Liver (tissue), 9 donors: Measurements from ENCODE around the gene SH2B3. TPM values are rescaled to one million over a fixed set of nuclear protein-coding genes. Genes with fewer than 3 reads are reported as not detected.

Experiments used
- DNase-seq: peaks from one replicate; pipeline ENCODE4 v3.0.0-alpha.2; 2017; ENCODE audit warnings: low spot score
- H3K27ac ChIP-seq, 2 donors: one replicate each; pipeline ENCODE4 v1.7.0; 2013; ENCODE audit warnings: inconsistent platforms in 2 of 2, low read length in 2 of 2, control low read depth in 1 of 2, low read depth in 1 of 2, mild to moderate bottlenecking in 1 of 2
- H3K27me3 ChIP-seq, 4 donors: one replicate each; pipeline versions ENCODE4 v1.6.1 to v1.7.0; 2013; ENCODE audit warnings: low read length in 3 of 4, inconsistent platforms in 1 of 4, mild to moderate bottlenecking in 1 of 4, moderate library complexity in 1 of 4; ENCODE audit not compliant: control insufficient read depth in 4 of 4, insufficient read depth in 4 of 4
- H3K36me3 ChIP-seq, 4 donors: one replicate each; pipeline versions ENCODE4 v1.6.1 to v1.7.0; 2013; ENCODE audit warnings: low read length in 3 of 4, mild to moderate bottlenecking in 3 of 4, low read depth in 1 of 4, moderate library complexity in 1 of 4; ENCODE audit not compliant: control insufficient read depth in 4 of 4, insufficient read depth in 3 of 4
- H3K4me1 ChIP-seq, 4 donors: one replicate each; pipeline versions ENCODE4 v1.6.1 to v1.7.0; 2013; ENCODE audit warnings: low read length in 3 of 4, mild to moderate bottlenecking in 3 of 4, moderate library complexity in 1 of 4; ENCODE audit not compliant: control insufficient read depth in 4 of 4, insufficient read depth in 4 of 4
- H3K4me3 ChIP-seq, 3 donors: one replicate each; pipeline versions ENCODE4 v1.6.1 to v1.7.0; 2013; ENCODE audit warnings: low read length in 3 of 3, control low read depth in 1 of 3, low read depth in 1 of 3, mild to moderate bottlenecking in 1 of 3
- H3K9ac ChIP-seq, 2 donors: one replicate each; pipeline ENCODE4 v1.7.0; 2013; ENCODE audit warnings: low read length in 2 of 2, mild to moderate bottlenecking in 2 of 2, moderate library complexity in 2 of 2, control low read depth in 1 of 2, low read depth in 1 of 2
- H3K9me3 ChIP-seq, 4 donors: one replicate each; pipeline versions ENCODE4 v1.6.1 to v1.7.0; 2013; ENCODE audit warnings: low read length in 3 of 4; ENCODE audit not compliant: control insufficient read depth in 4 of 4
- ATF3 ChIP-seq: IDR thresholded peaks from 2 replicates; pipeline ENCODE4 v1.6.1; 2016; ENCODE audit warnings: antibody characterized with exemption
- EGR1 ChIP-seq, 2 donors: IDR thresholded peaks; 2 replicates each; pipeline ENCODE4 v1.6.1; 2016 to 2018; ENCODE audit warnings: antibody characterized with exemption in 2 of 2, low read depth in 2 of 2
- HNF4A ChIP-seq, 2 donors: conservative IDR thresholded peaks; 2 replicates each; pipeline ENCODE4 v1.6.1; 2016; ENCODE audit warnings: antibody characterized with exemption in 2 of 2, mild to moderate bottlenecking in 2 of 2
- HNF4G ChIP-seq: IDR thresholded peaks from 2 replicates; pipeline ENCODE4 v1.6.1; 2016; ENCODE audit warnings: antibody characterized with exemption
- JUND ChIP-seq, 2 donors: IDR thresholded peaks; 2 replicates each; pipeline ENCODE4 v1.6.1; 2016; ENCODE audit warnings: antibody characterized with exemption in 2 of 2
- NR2F2 ChIP-seq: IDR thresholded peaks from 2 replicates; pipeline ENCODE4 v1.6.1; 2016; ENCODE audit warnings: antibody characterized with exemption
- REST ChIP-seq: IDR thresholded peaks from 2 replicates; pipeline ENCODE4 v1.6.1; 2016; ENCODE audit warnings: antibody characterized with exemption, mild to moderate bottlenecking
- SP1 ChIP-seq: IDR thresholded peaks from 2 replicates; pipeline ENCODE4 v1.6.1; 2018; ENCODE audit warnings: antibody characterized with exemption, mild to moderate bottlenecking
- TAF1 ChIP-seq: conservative IDR thresholded peaks from 2 replicates; pipeline ENCODE4 v1.6.1; 2016; ENCODE audit warnings: antibody characterized with exemption, mild to moderate bottlenecking
- YY1 ChIP-seq: IDR thresholded peaks from 2 replicates; pipeline ENCODE4 v1.6.1; 2016; ENCODE audit warnings: antibody characterized with exemption, mild to moderate bottlenecking
- WGBS: extraction: QIAGEN DNeasy Blood & Tissue Kit; methylation state at CpG from one replicate; pipeline ENCODE4 v1.1.7; 2013; 5-methylcytosine and 5-hydroxymethylcytosine counted together
- polyA plus RNA-seq, 2 donors: library from polyadenylated mRNA; stranded (reverse) in 1 of 2; unstranded in 1 of 2; fragments of 200-250 nt in 1 of 2; fragments of >200 nt in 1 of 2; fragmentation: Nextera tagmentation in 1 of 2; extraction: Ambion mirVana in 1 of 2; gene quantifications; one replicate each; pipeline versions ENCODE4 v1.2.1 to v1.2.3, GENCODE V29; 2013 to 2015
- total RNA-seq, 2 donors: library from RNA; depleted of rRNA; stranded (reverse); fragments of >200 nt; gene quantifications; one replicate each; pipeline ENCODE4 v1.2.3, GENCODE V29; 2014
- TF ChIP-seq, protein P1 (sequence below): fragments of 150-350 bp; IDR thresholded peaks from 2 replicates; pipeline ENCODE4 v1.5.1; 2017; ENCODE audit warnings: improper control_type of control experiment, low read depth, low read length; ENCODE audit not compliant: missing input control
- donor health status: healthy.
- donor health status: healthy.
- donor health status: healthy.
- donor health status: healthy.
- donor health status: healthy.

SH2B3 gene
- total and polyA plus RNA-seq, 4 donors, result 4.4 to 18.7 (median 8.8) TPM

- WGBS, result 13% methylated on average over 34 of the region's 34 CpGs
- H3K4me3 ChIP-seq, result peak overlapping the region; percentile 45 to 85 (median 79)
- H3K4me1 ChIP-seq, result peaks cover 19 to 62% (median 46%) of the 10 kb centered on the region in 4 donors
- H3K36me3 ChIP-seq, result no peaks in the 10 kb centered on the region
- peak overlapping the region; percentile 73 to 84 for H3K9ac ChIP-seq
- TF ChIP-seq REST (peak; percentile 11), JUND (IDR thresholded peaks at IDR 0.05) (no peak)
- no peaks in the 10 kb centered on the region for H3K9me3 ChIP-seq
- DNase-seq, result no peak
- no peaks in the 10 kb centered on the region for H3K27me3 ChIP-seq
- peak overlapping the region; percentile 80 to 85 for H3K27ac ChIP-seq
Observed at GRCh38 chr12:111406474-111407376, 1.0 kb downstream of the SH2B3 start.

- peak overlapping the region; percentile 80 to 85 for H3K27ac ChIP-seq
- WGBS, result 60% methylated on average over 9 of the region's 9 CpGs
- peaks cover 19 to 68% (median 50%) of the 10 kb centered on the region in 4 donors for H3K4me1 ChIP-seq
- H3K36me3 ChIP-seq, result no peaks in the 10 kb centered on the region
- TF ChIP-seq HNF4G (no peak), REST (peak; percentile 4), JUND (IDR thresholded peaks at IDR 0.05) (no peak)
- DNase-seq, result no peak
- H3K9ac ChIP-seq, result peak overlapping the region; percentile 57 to 84
- peak overlapping the region; percentile 49 to 85 (median 79) for H3K4me3 ChIP-seq
- no peaks in the 10 kb centered on the region for H3K27me3 ChIP-seq
- H3K9me3 ChIP-seq, result no peaks in the 10 kb centered on the region
Observed at GRCh38 chr12:111407377-111408115, 1.8 kb downstream of the SH2B3 start.

DNA sequence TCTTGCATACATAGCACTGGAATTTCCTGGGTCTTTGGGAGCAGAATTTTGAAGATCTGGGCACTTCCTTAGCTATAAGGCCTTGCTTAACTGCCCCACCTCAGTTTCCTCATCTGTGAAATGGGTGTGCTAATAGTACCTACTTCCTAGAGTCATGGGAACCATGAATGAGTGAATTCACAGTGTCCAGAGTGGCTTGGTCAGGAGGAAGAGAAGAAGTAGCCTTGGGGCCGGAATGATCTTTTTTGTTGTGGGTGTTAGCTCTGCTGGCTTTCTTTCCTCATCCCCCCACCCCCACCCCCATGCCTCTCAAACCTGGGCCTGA, 2.4 kb downstream of the SH2B3 start:
- no peaks in the 10 kb centered on the region for H3K27me3 ChIP-seq
- peak overlapping the region in 1 of 3 donors; percentile 49 for H3K4me3 ChIP-seq
- H3K9ac ChIP-seq, result no peak overlapping the region
- no peaks in the 10 kb centered on the region for H3K36me3 ChIP-seq
- H3K27ac ChIP-seq, result peak overlapping the region; percentile 80 to 85
- peaks cover 19 to 69% (median 55%) of the 10 kb centered on the region in 4 donors for H3K4me1 ChIP-seq
- 88% methylated on average over 1 of the region's 1 CpG for WGBS
- no peak for DNase-seq
- H3K9me3 ChIP-seq, result no peaks in the 10 kb centered on the region
- no peak for TF ChIP-seq REST
- no peak for TF ChIP-seq SP1
- TF ChIP-seq YY1, result no peak
- no peak for TF ChIP-seq ATF3
- no peak for TF ChIP-seq HNF4A (conservative IDR thresholded peaks at IDR 0.05)
- no peak for TF ChIP-seq EGR1 (IDR thresholded peaks at IDR 0.05; ENCODE audit: low read depth in 2 of 2)
- no peak for TF ChIP-seq NR2F2
- TF ChIP-seq, protein P1, sequence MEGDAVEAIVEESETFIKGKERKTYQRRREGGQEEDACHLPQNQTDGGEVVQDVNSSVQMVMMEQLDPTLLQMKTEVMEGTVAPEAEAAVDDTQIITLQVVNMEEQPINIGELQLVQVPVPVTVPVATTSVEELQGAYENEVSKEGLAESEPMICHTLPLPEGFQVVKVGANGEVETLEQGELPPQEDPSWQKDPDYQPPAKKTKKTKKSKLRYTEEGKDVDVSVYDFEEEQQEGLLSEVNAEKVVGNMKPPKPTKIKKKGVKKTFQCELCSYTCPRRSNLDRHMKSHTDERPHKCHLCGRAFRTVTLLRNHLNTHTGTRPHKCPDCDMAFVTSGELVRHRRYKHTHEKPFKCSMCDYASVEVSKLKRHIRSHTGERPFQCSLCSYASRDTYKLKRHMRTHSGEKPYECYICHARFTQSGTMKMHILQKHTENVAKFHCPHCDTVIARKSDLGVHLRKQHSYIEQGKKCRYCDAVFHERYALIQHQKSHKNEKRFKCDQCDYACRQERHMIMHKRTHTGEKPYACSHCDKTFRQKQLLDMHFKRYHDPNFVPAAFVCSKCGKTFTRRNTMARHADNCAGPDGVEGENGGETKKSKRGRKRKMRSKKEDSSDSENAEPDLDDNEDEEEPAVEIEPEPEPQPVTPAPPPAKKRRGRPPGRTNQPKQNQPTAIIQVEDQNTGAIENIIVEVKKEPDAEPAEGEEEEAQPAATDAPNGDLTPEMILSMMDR, result no peak
- TF ChIP-seq TAF1, result no peak
